ENCODE data around the gene TFAP2E. TPM values are rescaled to one million over a fixed set of nuclear protein-coding genes. Genes with fewer than 3 reads are reported as not detected.
A peak's percentile ranks its signal among the peaks of the same experiment; 100 is the strongest.

TFAP2E gene
- total RNA-seq, 1 donor from 2014 or later, result 0.27 TPM

GRCh38 chr1:35555601-35556477, 17.3 kb upstream of the TFAP2E start:
- intact Hi-C loops (cut with DNase I), result no loop called here
- DNase-seq (no peak), ATAC-seq (ENCODE audit: poor library complexity) (no peak)

- intact Hi-C loops (cut with DNase I), result no loop called here
- no peak for ATAC-seq (ENCODE audit: poor library complexity)
- no peak for DNase-seq
Measured at GRCh38 chr1:35556484-35557117, 16.5 kb upstream of the TFAP2E start.

- DNase-seq (peak; percentile 93), ATAC-seq (ENCODE audit: poor library complexity) (peak; percentile 92)
- intact Hi-C loops (cut with DNase I), result no loop called here
Measured at GRCh38 chr1:35557118-35557610, 15.9 kb upstream of the TFAP2E start, which contains the start of gene KIAA0319L. Gene KIAA0319L, minus strand, starts transcription at chr1:35557403. Its CDS starts 2,912 bp downstream, at chr1:35554491.

GRCh38 chr1:35557611-35558373, 15.3 kb upstream of the TFAP2E start, which contains the start of gene NCDN:
Gene NCDN, plus strand, starts transcription at chr1:35557799. Its CDS starts 392 bp downstream, at chr1:35558191.
- intact Hi-C loops (cut with DNase I), result no loop called here
- DNase-seq (peak; percentile 98), ATAC-seq (ENCODE audit: poor library complexity) (peak; percentile 94)

DNA sequence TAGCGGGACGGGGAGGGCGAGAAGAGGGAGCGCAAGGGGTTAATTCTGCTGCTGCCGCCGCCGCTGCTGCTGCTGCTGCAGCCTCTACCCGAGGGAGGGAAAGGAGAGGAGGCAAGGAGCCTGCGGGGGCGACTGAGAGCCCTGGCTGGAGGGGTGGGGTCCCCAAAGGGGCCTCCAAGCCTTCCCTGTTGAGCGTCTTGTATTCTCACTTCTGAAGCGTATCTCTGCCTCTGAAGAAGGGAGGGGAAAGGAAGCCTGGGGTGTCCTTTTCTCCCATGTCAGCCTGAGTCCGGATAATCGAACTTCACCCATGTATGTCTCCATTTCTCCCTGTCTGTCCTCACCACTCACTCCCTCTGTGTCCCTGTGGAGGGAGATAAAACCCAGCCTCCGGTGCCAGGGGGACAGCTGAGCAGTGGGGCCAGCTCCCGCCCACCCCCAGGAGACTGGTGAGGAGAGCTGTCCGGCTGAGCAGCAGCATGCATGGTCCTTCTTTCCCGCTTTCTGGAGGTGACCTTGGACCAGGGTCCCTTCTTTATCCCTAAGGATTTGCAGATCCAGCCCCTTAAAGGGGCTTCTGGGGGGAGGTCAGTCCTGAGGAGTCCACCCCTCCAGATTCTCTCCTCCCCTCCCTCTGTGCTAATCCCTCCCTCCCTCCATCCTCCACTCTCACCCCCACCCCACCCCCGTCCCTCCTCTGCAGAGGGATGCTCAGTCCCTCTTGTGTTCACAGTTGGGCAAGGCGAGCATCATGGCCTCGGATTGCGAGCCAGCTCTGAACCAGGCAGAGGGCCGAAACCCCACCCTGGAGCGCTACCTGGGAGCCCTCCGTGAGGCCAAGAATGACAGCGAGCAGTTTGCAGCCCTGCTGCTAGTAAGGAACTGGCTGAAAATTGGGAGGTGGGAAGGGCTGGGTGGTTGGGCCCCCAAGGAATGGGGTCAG, 14.5 kb upstream of the TFAP2E start:
- intact Hi-C loops (cut with DNase I), result no loop called here
- DNase-seq, result no peak
- no peak for ATAC-seq (ENCODE audit: poor library complexity)

DNA sequence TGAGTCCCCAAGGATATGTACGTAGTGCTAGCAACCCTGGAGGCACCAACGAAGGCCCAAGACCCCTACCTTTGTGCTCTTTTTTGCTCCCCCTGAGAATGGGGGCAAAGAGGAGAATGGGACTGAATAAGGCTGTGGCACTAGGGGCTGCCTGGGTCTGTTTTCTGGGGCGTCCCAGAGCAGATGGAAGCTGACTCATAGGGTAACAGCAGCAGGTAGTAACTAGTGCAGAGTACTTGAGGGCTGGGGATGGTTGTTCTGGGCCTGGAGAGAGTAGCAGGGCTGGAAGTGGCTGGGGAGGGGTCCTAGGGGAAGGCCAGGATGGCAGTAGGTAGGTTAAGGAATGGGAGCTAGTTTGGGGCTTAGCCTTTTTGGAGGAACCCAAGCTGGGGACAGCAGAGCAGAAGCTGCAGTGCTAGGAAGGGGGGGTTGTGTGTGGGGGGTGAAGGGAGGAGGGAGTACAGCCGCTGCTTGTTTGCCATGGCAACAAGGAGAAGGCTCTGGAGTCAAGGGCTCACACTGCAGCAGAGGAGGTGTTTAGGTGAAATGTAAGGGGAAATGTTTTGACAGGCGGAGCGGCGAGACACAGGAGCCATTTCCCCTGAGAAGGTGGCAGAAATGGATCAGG, 13.7 kb upstream of the TFAP2E start:
- intact Hi-C loops (cut with DNase I), result no loop called here
- ATAC-seq (ENCODE audit: poor library complexity) (no peak), DNase-seq (no peak)

- peak; percentile 34 for ATAC-seq (ENCODE audit: poor library complexity)
- intact Hi-C loops (cut with DNase I), result loop anchor here (5.0 to 10.0 kb wide), 3 partner anchors 108 to 356 kb away; no protein-coding TSS in a partner anchor
- peak; percentile 84 for DNase-seq
Measured at GRCh38 chr1:35560256-35561225, 12.6 kb upstream of the TFAP2E start.

GRCh38 chr1:35561297-35561971, 11.7 kb upstream of the TFAP2E start:
- ATAC-seq (ENCODE audit: poor library complexity), result no peak
- no peak for DNase-seq
- intact Hi-C loops (cut with DNase I), result loop anchor here (5.0 to 10.0 kb wide), 3 partner anchors 109 to 357 kb away; no protein-coding TSS in a partner anchor

GRCh38 chr1:35561972-35562680, 11.0 kb upstream of the TFAP2E start:
- no peak for ATAC-seq (ENCODE audit: poor library complexity)
- DNase-seq, result no peak
- intact Hi-C loops (cut with DNase I), result loop anchor here (5.0 to 10.0 kb wide), 3 partner anchors 110 to 357 kb away; no protein-coding TSS in a partner anchor

GRCh38 chr1:35563166-35563565, 9.9 kb upstream of the TFAP2E start:
- no peak for DNase-seq

DNA sequence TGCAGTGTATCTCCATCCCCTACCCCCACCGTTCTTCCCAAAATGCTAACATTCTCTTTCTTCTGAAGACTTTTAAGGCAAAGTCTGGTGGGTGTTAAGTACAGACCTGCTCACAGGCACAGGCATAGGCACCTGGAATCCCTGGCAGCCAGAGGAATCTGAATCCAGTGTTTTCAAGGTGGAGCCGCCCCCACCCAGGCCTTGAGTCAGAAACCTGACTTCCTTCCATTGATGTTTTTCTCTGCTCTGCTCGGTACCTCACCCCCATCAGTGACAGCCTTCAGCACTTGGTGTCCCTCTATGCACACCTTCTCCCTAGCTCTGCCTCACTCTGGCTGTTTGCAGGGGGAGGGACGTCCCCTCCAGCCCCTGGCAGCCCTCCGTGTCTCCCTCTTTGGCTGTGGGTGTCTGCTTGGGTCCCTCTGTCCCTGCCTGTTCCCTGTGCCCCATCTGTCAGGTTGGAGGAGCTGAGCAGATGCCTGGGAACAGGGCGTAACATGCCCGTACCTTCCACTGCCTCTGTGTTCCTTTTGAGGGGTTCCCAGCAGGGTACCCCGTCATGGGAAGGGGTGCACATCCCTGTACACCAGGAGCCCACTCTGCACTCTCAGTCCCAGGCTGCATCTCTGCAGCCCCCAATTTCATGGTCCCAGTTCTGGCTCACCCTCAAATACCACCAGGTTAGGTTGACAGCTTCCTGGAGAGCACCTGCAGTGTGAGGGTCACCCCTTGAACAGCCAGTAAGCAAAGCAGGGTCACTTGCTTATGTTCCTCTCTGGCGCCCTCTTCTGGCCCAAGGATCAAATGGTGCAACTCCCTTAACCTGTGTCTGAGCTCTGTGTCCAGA, 8.9 kb upstream of the TFAP2E start:
- intact Hi-C loops (cut with DNase I), result loop anchor here (5.0 to 10.0 kb wide), 3 partner anchors 112 to 359 kb away; no protein-coding TSS in a partner anchor
- DNase-seq (peak; percentile 76), ATAC-seq (ENCODE audit: poor library complexity) (peak; percentile 53)

More at GRCh38 chr1:35563166-35563565, 9.9 kb upstream of the TFAP2E start:
- intact Hi-C loops (cut with DNase I), result loop anchor here (5.0 to 10.0 kb wide), 3 partner anchors 111 to 358 kb away; no protein-coding TSS in a partner anchor
- no peak for ATAC-seq (ENCODE audit: poor library complexity)

GRCh38 chr1:35564884-35565741, 8.0 kb upstream of the TFAP2E start:
- ATAC-seq (ENCODE audit: poor library complexity) (no peak), DNase-seq (no peak)
- intact Hi-C loops (cut with DNase I), result loop anchor here (5.0 to 10.0 kb wide), 3 partner anchors 113 to 360 kb away; no protein-coding TSS in a partner anchor

DNA sequence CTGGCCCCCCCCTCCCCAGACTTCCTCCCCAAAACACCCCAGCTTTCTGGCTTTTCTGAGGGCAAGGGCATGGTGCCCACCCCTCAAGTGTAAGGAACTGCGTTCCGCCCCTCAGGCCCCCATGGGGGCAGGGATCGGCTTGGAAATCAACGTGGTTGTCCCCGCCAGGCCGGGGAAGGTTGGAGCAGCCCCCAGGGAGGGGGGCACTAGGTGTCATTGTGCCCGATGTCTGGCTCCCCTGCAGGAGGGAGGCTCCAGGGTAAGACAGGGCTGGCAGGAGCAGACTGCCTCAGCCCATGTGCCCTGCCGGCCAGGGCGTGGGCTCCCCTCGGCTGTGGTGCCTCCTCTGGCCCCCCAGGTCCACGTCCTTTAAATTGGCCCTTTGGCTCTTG, 7.4 kb upstream of the TFAP2E start:
- intact Hi-C loops (cut with DNase I), result loop anchor here (10.0 kb wide), 2 partner anchors 209 to 361 kb away; no protein-coding TSS in a partner anchor
- ATAC-seq (ENCODE audit: poor library complexity) (no peak), DNase-seq (no peak)
